ENCODE measurements around the gene TRPC4AP.

TRPC4AP gene

DNA sequence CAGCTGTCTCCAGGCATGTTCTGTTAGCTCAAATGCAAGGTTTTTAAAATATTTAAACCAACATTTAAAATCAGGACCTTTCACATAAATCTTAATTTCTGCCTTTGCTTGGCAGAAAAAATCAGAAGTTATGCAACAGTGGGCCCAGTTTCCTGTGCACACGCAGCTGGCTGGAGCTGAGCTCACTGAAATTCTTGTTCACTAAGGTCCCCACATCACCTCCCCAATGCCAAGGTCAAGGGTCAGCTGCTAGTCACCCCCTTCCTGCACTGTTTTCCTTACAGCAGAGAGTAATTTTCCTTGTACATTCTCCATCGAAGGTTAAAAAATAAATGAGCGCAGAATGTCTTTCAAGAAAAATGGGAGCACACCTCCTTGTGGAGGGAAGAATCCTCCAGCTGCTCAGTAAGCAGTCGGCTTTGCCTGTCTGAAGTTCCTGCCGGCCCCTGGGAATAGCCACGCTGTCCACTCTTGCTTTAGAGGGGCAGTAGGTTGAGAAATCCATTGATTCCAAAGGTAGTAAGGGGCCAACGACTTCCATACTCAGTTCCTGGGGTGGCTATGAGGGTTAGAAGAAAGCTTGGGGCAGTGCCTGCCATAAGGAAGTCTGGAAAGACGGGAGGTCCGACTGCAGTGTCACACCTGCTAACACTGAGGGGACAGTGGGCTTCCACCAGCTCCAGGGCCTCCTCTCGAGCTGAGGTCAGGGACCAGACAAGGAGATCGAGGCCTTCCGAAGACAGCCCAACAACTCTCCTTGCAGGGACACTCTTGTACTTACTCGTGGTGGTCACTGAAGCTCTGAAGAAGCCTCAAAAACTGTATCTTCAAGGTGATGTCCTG is 80.2 kb downstream of the TRPC4AP start:
- no peak for DNase-seq

DNA sequence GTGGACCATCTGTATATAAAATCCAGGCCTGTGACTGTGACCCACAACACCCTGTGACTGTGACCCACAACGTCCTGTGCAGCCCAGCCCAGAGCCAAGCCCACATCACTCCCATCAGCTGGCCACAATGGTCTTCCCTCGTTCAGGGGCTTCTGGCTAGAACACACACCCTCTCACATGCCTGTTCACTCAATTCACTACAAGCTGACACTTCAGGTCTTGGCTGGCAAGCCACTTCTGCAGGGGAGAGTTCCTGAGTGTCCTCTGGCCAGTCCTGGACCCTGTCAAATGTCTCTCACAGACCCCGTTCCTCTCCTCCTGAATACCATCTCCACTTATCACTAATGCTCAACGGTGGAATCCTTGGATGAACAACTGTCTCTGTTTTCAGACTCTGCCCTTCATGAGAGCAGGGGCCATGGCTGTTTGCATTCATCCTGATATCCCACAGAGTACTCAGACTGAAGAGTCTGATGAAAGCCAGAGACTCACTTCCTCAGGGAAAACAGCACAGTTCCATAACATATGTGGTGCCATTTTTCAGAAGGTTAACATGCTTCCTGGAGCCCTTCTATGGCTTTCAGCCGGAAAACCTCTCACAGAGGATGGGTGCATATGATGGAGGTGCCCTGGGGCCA is 80.9 kb downstream of the TRPC4AP start:
- no peak for DNase-seq

DNA sequence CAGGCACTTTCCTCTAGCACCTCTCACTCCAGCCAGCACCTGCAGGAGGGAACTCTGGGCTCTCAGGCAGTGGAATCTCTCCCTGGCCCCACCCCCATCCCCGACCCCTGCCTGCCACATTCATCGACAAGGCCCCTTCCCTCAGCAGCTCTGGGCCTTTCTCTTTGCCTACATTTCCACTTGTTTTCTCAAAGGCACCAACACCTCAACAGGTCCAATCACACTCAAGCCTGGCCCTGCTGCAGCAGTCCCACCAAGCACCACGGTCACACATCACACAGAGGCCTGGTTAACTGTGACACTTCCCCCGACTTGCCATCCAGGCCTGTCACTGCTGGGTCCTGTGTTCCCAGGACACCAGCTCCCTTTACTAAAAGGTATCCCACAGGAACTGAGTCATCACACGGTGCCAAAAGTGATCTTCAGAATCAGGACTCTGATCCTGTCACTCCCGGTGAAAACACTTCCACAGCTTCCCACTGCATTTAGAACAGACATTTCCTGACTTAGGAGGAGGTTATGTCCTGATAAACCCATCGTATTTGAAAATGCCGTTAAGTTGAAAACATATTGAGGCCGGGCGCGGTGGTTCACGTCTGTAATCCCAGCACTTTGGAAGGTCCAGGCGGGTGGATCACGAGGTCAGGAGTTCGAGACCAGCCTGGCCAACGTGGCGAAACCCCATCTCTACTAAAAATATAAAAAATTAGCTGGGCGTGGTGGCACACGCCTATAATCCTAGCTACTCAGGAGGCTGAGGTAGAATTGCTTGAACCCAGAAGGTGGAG is 82.0 kb downstream of the TRPC4AP start:
- no peak for DNase-seq

DNA sequence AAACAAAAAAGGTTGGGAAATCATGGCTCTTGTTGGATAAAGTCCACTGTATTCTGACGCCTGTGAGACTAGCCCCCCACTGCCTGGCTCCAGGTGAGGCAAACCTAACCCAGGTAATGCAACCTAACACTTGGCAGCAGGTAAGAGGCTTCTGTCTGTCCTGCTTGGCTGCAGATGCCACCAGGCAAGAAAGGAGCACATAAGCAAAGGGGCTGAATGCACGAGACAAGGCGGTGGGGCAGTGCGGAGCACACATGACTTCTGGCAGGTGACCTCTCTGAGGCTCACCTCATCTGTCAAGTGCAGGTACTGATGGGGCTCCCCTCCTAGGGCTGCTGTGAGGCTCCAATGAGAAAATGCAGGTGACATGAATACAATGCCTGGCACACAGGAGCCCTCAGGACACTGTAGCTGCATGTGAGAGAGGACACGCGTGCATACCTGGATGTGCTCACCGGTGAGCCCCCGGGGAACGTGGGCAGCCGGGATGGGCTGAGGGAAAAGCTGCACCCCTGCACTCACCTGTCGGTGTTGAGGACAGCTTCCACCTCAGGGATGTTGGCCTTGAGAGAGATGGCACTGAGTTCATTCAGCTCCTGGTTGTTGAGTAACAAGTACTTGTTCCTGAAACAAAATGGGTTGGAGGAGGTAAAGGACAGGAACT is 82.8 kb downstream of the TRPC4AP start:
- DNase-seq = no peak

DNA sequence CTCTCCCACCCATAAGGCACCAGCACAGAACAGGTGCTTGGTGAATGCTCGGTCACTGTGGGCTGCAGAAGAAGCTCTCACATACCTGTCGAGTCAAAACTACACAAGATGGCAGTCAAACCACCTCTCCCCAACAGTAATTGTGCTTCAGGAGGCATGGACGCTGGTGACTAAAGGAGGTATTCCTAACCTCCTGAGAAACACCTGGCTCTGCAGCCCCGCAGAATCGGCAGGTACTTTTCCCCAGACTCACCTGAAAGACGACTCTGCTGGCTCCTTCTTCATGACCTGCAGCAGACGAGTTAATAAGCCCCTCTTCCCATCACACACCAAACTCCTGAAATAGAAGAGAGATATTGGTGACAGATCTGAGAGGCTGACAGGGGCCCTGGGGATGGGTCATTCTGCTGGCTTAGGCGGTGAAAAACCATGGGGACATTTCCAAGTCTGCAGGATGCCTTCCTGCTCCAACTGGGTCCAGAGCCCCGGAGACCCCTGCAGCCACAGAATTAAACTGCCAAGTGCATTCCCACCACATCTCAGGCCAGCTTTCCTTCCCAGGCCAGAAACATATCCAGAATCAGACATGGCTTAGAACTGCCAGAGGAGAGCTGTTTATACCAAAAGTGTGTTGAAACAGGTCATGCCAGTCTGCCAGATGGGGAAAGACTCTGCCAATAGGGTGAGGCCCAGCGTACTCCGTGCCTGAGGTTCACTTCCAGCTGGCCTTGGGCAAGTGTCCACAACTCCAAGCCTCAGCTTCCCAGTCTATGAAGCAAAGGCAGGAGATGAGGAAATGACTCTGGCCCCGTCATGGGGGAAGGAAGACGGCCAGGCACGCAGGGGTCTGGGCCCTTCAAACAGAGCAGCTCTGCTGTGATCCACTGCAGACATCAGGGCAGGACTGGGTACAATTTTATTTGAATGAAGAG is 83.9 kb downstream of the TRPC4AP start:
- DNase-seq = no peak

DNA sequence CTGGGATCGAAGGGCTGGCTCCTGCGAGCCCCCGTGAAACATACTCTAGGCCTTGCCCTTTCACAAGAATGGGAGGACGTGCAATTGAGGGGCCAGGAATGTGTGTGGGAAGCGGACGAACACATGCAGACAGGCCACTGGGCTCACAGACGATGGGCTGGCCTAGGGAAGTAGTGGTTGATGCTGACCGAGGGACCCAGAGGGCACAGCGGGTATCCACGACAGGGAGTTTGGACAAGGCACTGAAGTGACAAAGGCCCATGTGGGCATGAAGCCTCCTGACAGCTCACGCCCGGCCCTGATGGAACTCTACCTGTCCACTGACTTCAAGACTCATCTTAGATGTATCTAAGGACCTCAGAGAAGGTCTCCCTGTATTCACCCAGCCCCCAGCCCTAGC is 84.7 kb downstream of the TRPC4AP start:
- DNase-seq = no peak

DNA sequence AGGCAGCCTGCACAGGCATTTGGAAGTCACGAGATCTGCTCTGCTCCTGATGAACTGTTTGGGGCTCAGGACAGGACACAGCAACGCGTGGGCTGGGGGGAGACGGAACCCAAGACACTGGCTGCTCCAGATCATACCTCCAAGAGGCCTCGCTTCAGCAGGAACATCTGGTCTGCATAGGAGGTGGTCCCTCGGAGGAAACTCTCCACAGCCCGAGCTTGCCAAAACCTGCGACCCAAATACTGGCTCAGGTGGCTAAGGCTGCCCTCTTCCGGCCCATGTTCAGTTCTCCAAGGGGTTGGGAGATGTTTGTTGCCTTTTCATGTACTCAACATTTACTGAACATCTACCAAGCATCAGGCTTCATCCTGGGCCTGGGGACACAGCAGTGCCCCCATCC is 85.2 kb downstream of the TRPC4AP start:
- no peak for DNase-seq

DNA sequence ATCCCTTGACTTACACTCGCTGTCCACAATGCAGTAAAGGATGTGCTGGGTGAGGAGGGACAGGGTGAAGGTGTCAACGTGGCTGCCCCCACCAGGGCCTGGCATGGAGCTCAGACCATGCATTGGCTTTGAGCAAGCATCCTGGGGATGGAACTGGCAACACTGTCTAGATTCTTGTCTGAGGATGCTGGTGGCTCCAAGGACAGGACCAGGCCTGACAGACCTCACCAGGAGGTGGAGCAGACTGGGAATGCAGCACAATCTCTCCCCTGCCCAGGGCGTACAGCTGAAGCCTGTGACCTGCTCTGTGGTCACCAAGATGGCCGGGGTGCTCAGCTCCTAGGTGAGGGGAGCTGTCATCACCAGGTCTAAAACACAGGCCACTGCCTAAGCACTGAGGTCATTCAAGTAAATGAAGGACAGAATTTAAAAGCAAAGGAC is 86.1 kb downstream of the TRPC4AP start:
- no peak for DNase-seq

DNA sequence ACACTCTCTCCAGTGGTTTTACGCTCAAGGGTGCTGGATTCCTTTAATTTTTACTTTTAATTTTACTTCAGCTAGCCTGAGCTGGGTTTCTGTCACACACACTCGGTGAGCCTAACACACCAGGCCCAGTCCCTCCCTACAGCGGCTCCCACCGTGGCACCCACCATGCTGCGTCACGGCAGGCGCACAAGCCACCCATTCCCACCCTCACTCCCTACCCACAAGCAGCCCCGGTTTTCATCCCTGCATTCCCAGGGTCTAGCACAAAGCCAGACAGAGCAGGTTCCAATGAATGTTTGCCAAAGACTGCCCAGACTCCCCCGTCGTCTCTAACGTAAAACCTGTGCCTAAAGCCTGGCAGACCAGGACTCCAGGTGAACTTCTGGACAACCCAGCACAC is 86.6 kb downstream of the TRPC4AP start:
- DNase-seq = no peak

DNA sequence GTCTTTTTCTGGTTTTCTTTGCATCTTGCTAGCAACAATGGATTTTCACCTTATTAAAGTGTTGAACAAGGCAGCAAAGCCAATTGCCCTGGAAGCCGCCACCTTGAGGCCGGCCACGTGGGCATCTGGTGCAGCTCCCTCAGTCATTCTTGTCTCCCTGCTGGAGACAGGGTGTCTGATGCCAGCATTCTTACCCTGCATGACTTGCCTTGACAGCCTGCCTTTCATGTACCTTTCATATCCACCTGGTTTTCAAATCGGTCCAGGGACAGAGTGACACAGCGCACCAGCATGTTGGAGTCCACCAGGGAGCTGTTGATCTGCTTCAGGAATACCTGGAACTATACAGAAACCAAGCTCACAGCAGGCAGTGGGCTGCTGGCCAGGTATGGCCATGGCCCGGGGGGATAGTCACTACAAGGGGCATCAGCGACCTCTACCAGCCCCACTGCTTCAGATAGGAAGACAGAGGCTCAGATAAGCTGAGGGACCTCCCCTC is 87.1 kb downstream of the TRPC4AP start:
- DNase-seq = no peak

DNA sequence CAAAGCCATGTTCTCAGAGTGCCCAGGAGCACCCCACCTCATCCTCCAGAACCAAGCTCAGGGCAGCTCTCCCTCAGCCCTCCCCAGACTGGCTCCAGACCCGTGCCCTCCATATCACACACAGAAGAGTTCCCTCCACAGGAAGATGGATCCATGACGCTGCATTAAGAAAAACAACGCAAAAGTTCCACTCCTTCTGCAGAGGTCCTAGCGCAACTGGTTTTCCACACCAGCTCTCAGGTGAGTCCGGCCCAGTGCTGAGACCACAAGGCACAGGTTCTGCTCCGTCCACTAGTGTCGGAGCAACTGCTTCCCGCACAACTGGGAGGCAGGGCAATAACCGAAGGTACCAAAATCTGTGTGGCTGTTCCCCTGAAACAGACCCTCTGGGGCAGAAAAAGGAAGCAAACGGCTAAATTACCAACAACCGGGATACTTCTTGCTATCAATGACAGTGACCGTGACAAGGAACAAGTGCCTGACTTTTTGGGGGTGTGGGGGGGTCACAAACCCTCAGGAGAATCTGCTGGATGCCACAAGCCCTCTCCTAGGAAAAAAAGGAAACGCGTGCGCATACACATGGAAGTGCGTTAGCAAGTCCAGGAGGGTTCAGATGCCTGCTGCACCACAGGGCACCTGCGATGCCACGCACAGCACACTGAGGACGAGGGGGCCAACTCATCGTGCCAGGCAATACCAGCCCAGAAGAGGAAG is 87.7 kb downstream of the TRPC4AP start:
- DNase-seq = no peak

DNA sequence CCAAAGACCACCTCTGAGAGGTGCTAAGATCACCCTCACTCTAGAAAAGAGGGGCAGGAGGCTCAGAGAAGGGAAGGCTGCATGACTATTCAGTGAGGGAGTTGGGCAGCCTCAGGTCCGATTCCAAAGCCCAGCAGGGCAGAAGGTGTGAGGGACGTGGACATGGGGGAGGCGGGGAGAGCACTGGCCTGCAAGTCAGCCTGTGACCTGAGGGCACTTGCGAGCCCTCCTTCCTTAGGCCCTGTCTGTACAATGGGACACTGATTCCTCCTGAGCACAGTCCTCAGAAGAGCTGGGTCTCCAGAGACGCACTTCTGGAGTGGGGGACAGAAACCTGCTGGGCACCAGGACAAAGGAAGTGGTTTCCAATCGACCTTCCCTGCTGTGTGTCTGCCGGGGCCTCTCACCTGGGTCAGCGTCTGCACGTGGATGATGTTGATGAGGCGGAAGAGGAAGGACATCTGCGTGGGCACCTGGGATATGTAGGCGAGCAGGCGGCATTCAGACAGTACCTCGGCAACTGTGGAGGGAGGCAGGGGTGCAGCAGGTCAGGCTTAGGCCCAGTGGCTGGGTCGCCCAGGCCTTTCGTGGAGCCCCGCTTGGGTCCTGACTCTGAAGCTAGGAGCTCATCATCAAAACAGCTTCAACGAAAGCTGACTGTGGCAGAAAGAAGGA is 88.4 kb downstream of the TRPC4AP start:
- no peak for DNase-seq

DNA sequence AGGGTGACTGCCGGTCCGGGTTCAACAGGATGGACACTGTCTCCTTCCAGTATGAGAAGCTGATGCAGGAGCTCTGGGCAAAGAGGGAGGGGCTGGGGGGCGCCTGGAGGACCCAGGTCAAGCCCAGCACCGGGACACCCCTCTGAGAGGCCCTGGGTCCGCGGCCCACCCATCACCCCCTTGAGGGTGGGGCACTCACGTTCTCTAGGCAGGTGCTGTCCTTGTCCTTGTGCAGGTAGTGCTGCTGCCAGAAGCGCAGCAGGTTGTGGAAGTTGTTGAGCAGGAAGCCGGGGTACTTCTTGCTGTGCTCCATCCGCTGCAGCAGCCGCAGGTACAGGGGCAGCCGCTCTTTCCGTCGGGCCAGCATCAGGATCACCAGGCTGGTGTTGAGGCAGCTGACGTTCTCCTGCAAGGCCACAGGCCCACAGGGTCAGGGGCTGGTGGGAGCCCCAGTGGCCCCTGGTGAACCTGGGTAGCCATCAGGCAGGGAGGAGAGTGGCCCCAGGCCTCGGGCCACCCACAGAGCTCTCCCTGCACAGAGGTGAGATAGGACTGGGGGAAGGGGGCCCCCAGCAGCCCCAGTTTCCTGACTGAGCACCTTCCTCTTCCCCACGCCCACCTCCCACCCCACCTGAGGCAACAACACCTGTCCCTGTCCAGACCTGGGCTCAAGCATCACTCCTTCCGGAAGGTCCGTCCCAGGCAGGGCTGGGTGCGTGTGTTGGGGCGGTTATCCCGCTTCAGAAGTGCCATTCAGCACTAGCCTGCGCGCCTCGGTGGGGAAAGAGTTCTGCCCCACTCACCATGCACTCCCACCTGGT is 89.2 kb downstream of the TRPC4AP start:
- DNase-seq = no peak

DNA sequence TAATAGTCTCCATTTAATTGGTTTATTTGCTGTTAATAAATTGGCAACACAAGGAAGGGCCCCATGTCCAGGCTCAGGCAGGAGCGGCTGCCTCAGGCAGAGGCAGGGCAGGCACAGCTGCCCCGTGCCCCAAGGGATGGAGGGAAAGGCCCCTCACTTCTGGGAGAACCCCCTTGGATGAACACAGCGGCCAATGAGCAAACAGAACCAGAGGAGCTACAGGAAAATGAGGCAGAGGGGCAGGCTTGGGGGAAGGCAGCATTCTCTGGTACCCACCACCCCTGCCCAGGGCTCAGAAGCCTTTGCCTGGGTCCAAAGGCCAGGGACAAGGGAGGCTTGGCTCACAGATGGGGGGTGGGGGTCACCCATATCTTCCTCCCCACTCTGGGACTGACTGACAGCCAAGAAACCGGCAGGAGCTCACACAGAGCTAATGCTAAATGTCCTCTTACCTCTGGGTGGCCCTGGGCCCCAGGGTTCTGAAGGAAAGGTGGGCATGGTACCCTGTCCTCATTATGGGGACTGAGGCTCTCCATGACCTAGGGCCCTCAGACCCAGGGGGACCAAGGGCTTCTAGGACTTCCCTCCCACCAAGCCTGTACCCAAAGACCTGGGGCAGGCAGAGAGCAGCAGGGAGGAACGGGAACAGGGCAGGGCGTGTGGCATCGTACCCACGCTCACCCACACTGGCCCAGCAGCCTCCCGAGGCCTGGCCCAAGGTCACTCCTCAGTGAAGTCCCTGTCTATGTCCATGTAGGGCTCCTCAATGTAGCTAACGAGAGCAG is 90.0 kb downstream of the TRPC4AP start:
- no peak for DNase-seq

DNA sequence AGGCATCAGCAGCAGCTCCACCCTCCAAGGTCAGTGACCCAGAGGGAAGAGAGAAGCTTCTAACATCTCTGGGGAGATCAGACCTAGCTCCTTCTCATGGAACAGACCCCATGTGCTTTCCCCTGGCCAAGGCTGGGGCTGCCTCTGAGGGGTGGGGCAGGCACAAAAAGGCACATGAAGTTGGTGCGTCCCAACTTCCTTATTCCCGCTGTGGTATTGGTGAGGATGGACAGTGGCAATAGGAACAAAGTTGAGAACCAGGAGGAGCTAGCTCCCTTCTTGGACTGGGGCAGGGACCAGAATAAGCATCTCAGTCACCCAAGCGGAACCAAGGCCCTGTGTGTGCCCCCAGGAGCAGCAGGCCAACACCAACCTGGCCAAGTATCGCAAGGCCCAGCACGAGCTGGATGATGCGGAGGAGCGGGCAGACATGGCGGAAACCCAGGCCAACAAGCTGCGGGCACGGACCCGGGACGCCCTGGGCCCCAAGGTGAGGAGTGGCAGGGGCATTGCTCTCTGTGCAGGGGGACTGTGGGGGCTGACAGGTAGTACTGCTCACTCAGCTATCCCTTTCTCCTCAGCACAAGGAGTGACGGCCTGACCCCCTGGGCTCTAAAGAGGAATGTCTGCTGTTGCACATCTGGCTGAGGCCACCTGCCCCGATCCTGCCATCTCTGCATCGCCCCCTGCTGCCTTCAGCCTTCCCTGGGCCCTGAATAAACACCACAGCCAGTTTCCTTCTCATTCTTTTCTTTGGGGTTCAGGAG is 90.8 kb downstream of the TRPC4AP start:
- DNase-seq = no peak

DNA sequence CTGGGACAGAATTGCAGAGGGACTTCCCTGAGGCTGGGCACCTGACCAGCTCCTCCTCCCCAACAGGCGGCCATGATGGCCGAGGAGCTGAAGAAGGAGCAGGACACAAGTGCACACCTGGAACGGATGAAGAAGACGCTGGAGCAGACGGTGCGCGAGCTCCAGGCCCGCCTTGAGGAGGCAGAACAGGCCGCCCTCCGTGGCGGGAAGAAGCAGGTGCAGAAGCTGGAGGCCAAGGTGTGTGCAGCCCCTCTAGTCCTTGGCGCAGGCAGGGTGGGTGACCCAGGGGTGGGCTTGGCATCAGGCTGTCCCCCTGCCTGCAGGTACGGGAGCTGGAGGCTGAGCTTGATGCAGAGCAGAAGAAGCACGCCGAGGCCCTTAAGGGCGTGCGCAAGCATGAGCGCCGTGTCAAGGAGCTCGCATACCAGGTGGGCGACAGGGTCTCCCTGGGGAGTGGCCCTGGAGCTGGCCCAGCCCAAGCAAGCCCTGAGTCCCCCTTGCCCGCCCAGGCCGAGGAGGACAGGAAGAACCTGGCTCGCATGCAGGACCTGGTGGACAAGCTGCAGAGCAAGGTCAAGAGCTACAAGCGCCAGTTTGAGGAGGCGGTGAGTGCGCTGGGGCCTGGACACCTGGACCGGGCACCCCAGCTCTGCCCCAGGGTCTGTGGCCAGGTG is 91.5 kb downstream of the TRPC4AP start:
- DNase-seq = no peak

DNA sequence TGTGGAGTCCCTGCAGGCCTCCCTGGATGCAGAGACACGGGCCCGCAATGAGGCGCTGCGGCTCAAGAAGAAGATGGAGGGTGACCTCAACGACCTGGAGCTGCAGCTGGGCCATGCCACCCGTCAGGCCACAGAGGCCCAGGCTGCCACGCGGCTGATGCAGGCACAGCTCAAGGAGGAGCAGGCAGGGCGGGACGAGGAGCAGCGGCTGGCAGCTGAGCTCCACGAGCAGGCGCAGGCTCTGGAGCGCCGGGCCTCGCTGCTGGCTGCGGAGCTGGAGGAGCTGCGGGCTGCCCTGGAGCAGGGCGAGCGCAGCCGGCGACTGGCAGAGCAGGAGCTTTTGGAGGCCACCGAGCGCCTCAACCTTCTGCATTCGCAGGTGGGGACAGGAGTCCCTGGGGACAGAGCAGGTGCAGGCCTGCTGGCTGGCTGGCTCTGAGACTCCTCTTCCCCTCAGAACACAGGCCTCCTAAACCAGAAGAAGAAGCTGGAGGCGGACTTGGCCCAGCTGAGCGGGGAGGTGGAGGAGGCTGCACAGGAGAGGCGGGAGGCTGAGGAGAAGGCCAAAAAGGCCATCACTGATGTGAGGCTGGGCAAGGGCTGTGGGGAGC is 92.2 kb downstream of the TRPC4AP start:
- DNase-seq = no peak
